ENCODE results near the gene EPHA1. TPM values are rescaled to one million over a fixed set of nuclear protein-coding genes. Genes with fewer than 3 reads are reported as not detected.

Gene EPHA1
- total RNA-seq, 4 donors from 2014 or later: 0.94 TPM; not detected in 3

DNA sequence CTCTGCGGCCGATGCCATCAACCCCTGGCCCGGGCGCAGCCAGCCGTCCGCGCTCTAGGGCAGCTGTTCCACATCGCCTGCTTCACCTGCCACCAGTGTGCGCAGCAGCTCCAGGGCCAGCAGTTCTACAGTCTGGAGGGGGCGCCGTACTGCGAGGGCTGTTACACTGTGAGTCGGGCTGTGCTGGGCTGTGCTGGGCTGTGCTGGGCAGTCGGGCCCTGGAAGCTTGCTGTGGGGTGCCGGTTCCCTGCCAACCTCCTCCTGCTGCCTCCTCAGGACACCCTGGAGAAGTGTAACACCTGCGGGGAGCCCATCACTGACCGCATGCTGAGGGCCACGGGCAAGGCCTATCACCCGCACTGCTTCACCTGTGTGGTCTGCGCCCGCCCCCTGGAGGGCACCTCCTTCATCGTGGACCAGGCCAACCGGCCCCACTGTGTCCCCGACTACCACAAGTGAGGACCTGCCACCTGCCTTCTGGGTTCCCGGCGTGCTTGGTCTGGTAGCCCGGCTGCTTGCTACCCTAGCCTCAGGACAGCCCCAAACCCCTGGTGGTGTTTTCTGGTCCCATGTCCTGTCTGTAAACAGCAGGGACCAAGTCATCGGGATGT is 20.1 kb downstream of the EPHA1 start:
- TF ChIP-seq, protein P1, sequence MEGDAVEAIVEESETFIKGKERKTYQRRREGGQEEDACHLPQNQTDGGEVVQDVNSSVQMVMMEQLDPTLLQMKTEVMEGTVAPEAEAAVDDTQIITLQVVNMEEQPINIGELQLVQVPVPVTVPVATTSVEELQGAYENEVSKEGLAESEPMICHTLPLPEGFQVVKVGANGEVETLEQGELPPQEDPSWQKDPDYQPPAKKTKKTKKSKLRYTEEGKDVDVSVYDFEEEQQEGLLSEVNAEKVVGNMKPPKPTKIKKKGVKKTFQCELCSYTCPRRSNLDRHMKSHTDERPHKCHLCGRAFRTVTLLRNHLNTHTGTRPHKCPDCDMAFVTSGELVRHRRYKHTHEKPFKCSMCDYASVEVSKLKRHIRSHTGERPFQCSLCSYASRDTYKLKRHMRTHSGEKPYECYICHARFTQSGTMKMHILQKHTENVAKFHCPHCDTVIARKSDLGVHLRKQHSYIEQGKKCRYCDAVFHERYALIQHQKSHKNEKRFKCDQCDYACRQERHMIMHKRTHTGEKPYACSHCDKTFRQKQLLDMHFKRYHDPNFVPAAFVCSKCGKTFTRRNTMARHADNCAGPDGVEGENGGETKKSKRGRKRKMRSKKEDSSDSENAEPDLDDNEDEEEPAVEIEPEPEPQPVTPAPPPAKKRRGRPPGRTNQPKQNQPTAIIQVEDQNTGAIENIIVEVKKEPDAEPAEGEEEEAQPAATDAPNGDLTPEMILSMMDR (IDR thresholded peaks at IDR 0.05; ENCODE audit: low read depth): no peak

GRCh38 chr7:143388051-143388450 is 20.6 kb downstream of the EPHA1 start:
- TF ChIP-seq, protein P1 (IDR thresholded peaks at IDR 0.05; ENCODE audit: low read depth): no peak

DNA sequence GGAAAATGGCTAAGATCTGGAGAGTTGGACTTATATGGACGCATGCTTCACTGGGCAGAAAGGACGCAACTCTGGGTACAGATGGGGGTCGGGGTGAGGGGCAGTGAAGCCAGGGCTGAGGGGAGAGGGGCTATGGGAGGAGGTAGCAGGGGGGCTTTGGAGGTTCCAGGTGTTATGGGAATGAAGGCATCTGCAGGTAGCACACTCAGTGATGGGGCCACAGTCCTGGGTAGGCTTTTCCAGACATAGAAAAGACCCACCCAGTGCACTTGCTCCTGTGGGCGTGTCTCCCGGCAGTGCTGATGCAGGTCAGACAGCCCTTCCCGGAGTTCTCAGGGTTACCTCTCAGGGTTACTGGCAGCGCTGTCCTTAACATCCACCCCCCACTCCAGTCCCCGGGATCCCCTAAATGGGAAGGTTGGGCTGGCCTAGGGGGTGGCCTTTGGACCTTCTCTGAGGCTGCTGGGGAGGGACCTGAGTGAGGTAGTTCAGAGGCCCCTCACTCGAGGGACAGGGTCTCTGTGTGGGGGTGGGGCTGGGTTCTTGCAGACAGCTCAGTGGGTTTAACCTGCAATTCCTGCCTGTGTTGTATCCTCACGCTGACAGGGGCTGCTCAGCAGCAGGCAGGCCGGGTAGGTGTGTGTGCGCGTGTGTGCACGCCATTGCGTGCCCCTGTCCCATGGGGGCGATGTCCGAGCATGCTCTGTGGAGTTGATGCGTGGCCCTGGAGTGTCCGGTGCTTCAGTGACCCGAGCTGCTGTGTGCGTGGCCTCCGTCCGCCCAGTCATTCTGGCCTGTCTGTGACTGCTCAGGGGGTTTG is 21.3 kb downstream of the EPHA1 start:
- TF ChIP-seq, protein P1 (IDR thresholded peaks at IDR 0.05; ENCODE audit: low read depth): no peak

GRCh38 chr7:143385891-143386781 is 22.5 kb downstream of the EPHA1 start:
- TF ChIP-seq, protein P1 (IDR thresholded peaks at IDR 0.05; ENCODE audit: low read depth): no peak

GRCh38 chr7:143384661-143385631 is 23.7 kb downstream of the EPHA1 start:
- TF ChIP-seq, protein P1 (IDR thresholded peaks at IDR 0.05; ENCODE audit: low read depth): no peak

DNA sequence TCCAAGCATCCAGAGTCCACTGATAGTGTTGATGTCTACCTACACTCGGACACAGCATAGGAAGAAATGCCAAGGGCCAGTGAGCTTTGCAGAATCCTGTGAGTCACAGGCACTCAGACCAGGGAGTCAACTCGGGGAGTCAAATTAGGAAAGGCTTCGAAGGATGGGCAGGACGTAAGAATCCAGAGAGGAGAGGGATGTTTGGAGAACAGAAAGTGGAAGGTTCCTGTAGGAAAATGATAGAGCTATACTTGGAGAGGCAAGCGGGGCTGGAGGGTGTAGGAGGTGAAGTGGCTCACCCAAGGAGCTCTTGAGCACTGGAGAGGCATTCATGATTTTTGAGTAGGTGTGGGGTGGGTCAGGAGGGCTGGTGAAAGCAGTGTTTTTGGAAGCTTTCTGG is 24.5 kb downstream of the EPHA1 start:
- TF ChIP-seq, protein P1 (IDR thresholded peaks at IDR 0.05; ENCODE audit: low read depth): no peak
